A549 treated with ZK216348 at 1 μM for 4 hours (cell line): ENCODE results near the gene CXCL6. TPM values are rescaled to one million over a fixed set of nuclear protein-coding genes. Genes with fewer than 3 reads are reported as not detected.

Source experiments
- total RNA-seq: library from RNA; stranded (reverse); fragments of 200-300 nt; extraction: Qiagen RNA extraction; gene quantifications from 5 replicates; pipeline ENCODE4 v1.2.3, GENCODE V29; 2022; ENCODE audit warnings: low read depth

The CXCL6 gene
- total RNA-seq: not detected in 5 replicates

DNA sequence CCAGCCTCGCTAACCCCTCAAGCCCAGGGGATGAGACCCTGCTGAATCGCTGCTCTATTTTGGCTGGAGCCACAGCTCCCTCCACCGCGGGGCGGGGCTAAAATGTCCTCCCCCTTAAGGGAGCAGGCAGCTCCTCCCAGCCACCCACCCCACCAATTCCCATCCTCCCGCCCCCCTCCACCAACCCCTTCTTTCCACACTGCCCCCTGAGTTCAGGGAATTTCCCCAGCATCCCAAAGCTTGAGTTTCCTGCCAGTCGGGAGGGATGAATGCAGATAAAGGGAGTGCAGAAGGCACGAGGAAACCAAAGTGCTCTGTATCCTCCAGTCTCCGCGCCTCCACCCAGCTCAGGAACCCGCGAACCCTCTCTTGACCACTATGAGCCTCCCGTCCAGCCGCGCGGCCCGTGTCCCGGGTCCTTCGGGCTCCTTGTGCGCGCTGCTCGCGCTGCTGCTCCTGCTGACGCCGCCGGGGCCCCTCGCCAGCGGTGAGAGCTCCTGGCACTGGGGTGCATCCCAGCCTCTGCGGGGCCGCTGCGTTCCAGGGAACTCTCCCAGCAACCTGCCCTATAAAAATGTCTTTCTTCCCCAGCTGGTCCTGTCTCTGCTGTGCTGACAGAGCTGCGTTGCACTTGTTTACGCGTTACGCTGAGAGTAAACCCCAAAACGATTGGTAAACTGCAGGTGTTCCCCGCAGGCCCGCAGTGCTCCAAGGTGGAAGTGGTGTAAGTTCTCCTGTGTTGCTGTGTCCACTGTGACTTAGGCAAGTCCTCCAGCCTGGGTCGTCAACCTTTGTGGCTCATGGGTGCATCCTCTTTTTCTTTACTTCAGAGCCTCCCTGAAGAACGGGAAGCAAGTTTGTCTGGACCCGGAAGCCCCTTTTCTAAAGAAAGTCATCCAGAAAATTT lies at the start of gene CXCL6:
CXCL6 (plus strand) TSS at position 306 of the 907 bp plus-strand sequence; CDS start at position 379, 73 bp downstream.

DNA sequence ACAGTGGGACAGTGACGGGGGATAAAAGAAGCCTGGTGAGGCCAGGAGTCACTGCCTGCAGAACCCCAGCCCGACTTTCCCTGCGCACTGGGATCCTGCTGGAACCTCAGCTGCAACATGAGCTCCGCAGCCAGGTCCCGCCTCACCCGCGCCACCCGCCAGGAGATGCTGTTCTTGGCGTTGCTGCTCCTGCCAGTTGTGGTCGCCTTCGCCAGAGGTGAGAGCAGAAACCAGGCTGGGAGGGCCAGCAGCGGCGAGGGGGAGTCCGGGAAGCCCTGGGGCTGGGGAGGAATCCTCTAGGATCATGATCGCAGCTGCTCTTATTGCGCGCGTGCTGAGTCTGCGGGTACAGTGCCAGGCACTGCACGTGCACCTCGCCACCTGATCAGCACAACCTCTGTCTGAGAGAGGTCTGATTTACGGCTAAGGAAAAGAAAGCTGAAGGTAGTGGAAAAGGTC lies 16.8 kb downstream of the CXCL6 start, which contains the start of gene PF4V1:
PF4V1 (plus strand) TSS at position 51 of the 459 bp plus-strand sequence; CDS start at position 118, 67 bp downstream.

DNA sequence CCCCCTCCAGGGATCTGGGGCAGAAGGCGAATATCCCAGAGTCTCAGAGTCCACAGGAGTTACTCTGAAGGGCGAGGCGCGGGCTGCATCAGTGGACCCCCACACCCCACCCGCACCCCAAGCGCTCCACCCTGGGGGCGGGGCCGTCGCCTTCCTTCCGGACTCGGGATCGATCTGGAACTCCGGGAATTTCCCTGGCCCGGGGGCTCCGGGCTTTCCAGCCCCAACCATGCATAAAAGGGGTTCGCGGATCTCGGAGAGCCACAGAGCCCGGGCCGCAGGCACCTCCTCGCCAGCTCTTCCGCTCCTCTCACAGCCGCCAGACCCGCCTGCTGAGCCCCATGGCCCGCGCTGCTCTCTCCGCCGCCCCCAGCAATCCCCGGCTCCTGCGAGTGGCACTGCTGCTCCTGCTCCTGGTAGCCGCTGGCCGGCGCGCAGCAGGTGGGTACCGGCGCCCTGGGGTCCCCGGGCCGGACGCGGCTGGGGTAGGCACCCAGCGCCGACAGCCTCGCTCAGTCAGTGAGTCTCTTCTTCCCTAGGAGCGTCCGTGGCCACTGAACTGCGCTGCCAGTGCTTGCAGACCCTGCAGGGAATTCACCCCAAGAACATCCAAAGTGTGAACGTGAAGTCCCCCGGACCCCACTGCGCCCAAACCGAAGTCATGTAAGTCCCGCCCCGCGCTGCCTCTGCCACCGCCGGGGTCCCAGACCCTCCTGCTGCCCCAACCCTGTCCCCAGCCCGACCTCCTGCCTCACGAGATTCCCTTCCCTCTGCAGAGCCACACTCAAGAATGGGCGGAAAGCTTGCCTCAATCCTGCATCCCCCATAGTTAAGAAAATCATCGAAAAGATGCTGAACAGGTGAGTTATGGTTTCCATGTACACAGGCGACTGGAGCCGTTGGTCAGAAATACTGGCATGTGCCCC lies 32.9 kb downstream of the CXCL6 start, which contains the start of gene CXCL1:
CXCL1 (plus strand) TSS at position 264 of the 926 bp plus-strand sequence; CDS start at position 342, 78 bp downstream.

Other genes with a start within 250 kb of the CXCL6 start
- 0.50 to 1.2 TPM (median 0.80 TPM) in 5 replicates for gene RASSF6, start 216.2 kb upstream of the CXCL6 start, total RNA-seq
- 3.6 to 20.1 TPM (median 9.4 TPM) in 5 replicates for gene CXCL8, start 96.1 kb upstream of the CXCL6 start, total RNA-seq
- not detected in 5 replicates for gene PF4V1, start 16.6 kb downstream of the CXCL6 start, total RNA-seq
- 8.3 to 14.5 TPM (median 12.0 TPM) in 5 replicates for gene CXCL1, start 32.7 kb downstream of the CXCL6 start, total RNA-seq
- 0.74 to 1.3 TPM (median 1.0 TPM) in 4 of 5 replicates, not detected in the other for gene PF4, start 145.3 kb downstream of the CXCL6 start, total RNA-seq
- gene PPBP, start 151.5 kb downstream of the CXCL6 start, total RNA-seq: not detected in 5 replicates
- gene CXCL5, start 162.0 kb downstream of the CXCL6 start, total RNA-seq: 24.7 to 56.4 TPM (median 37.1 TPM) in 5 replicates
- 4.4 to 8.3 TPM (median 4.5 TPM) in 5 replicates for gene CXCL3, start 202.0 kb downstream of the CXCL6 start, total RNA-seq